Vagina (tissue), 2 donors: ENCODE data around the gene PRRG1.
"Not testable (repeated sequence)": the region's sequence is repeated elsewhere in the genome, so short reads cannot be mapped to it uniquely, and the experiment has no call there.

Source experiments
- POLR2A ChIP-seq, 2 donors: fragments of 450-650 bp; IDR thresholded peaks; one replicate each; pipeline ENCODE4 v1.6.1; 2017; ENCODE audit warnings: antibody characterized with exemption in 2 of 2, mild to moderate bottlenecking in 2 of 2, moderate library complexity in 2 of 2
- TF ChIP-seq, protein P1 (sequence below), 3 experiments: fragments of 450-650 bp in 2 of 3; fragments of 200-600 bp in 1 of 3; sonication (generic) in 1 of 3; IDR thresholded peaks; one replicate each; pipeline ENCODE4 v1.5.1; 2017 to 2019; ENCODE audit warnings: antibody characterized with exemption in 3 of 3, mild to moderate bottlenecking in 2 of 3, moderate library complexity in 2 of 3

DNA sequence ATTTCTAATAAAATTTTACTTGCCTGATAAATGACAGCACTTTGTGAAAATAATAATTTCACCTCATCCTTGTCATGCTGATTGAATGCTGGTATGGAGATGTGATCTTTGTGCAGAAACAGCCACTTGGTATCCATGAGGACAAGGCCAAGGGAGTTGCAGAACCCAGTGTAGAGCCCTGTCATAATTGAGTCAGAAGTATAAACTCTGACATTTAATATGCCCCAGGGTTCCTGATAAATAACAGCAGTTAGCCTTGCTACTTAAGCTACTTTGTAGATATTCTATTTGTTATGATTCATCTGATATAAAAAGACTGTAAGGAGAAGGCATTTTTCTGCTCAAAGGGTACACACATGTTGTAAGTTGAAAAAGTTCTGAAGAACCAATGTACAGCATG is 149.2 kb downstream of the PRRG1 start:
- TF ChIP-seq, protein P1, sequence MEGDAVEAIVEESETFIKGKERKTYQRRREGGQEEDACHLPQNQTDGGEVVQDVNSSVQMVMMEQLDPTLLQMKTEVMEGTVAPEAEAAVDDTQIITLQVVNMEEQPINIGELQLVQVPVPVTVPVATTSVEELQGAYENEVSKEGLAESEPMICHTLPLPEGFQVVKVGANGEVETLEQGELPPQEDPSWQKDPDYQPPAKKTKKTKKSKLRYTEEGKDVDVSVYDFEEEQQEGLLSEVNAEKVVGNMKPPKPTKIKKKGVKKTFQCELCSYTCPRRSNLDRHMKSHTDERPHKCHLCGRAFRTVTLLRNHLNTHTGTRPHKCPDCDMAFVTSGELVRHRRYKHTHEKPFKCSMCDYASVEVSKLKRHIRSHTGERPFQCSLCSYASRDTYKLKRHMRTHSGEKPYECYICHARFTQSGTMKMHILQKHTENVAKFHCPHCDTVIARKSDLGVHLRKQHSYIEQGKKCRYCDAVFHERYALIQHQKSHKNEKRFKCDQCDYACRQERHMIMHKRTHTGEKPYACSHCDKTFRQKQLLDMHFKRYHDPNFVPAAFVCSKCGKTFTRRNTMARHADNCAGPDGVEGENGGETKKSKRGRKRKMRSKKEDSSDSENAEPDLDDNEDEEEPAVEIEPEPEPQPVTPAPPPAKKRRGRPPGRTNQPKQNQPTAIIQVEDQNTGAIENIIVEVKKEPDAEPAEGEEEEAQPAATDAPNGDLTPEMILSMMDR (IDR thresholded peaks at IDR 0.05): not testable (repeated sequence)
- not testable (repeated sequence) for TF ChIP-seq POLR2A (IDR thresholded peaks at IDR 0.05)
